Upper lobe of left lung (tissue), 4 donors: ENCODE measurements around the gene CD164L2.

ENCODE experiments used
- EP300 ChIP-seq, 4 donors: sonication (generic); formaldehyde crosslinking; IDR thresholded peaks; one replicate each; pipeline ENCODE4 v1.5.1; 2017; ENCODE audit warnings: antibody characterized with exemption in 4 of 4, control low read depth in 2 of 4
- POLR2A ChIP-seq, 4 donors: fragments of 450-650 bp; IDR thresholded peaks; one replicate each; pipeline ENCODE4 v1.5.1; 2016 to 2017; ENCODE audit warnings: antibody characterized with exemption in 4 of 4, mild to moderate bottlenecking in 2 of 4
- POLR2AphosphoS5 ChIP-seq, 2 donors: sonication (generic); formaldehyde crosslinking; IDR thresholded peaks; one replicate each; pipeline ENCODE4 v1.5.1; 2017; ENCODE audit warnings: antibody characterized with exemption in 2 of 2
- TF ChIP-seq, protein P1 (sequence below), 6 experiments: fragments of 450-650 bp in 4 of 6; fragments of 200-600 bp in 2 of 6; sonication (generic) in 2 of 6; IDR thresholded peaks; one replicate each; pipeline ENCODE4 v1.5.1; 2016 to 2019; ENCODE audit warnings: antibody characterized with exemption in 6 of 6

DNA sequence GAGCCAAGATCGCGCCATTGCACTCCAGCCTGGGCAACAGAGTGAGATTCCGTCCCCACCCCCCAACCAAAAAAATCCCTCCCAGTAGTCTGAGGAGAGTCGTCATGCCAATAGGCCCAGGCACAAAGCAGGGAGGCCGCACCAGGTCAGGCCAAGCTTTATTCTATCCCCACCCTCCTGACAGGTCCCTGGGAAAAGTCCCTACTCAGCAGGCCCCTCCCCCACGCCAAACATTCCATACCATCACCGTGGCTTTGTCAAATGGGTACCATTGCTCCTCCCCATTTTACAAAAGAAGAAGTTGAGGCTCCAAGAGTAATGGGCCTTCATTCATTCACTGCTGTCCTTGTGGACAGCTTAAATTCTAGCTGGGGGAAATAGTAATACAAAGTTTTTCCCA lies 14.6 kb upstream of the CD164L2 start:
- TF ChIP-seq, protein P1, sequence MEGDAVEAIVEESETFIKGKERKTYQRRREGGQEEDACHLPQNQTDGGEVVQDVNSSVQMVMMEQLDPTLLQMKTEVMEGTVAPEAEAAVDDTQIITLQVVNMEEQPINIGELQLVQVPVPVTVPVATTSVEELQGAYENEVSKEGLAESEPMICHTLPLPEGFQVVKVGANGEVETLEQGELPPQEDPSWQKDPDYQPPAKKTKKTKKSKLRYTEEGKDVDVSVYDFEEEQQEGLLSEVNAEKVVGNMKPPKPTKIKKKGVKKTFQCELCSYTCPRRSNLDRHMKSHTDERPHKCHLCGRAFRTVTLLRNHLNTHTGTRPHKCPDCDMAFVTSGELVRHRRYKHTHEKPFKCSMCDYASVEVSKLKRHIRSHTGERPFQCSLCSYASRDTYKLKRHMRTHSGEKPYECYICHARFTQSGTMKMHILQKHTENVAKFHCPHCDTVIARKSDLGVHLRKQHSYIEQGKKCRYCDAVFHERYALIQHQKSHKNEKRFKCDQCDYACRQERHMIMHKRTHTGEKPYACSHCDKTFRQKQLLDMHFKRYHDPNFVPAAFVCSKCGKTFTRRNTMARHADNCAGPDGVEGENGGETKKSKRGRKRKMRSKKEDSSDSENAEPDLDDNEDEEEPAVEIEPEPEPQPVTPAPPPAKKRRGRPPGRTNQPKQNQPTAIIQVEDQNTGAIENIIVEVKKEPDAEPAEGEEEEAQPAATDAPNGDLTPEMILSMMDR (IDR thresholded peaks at IDR 0.05) = no peak
- TF ChIP-seq POLR2AphosphoS5 (IDR thresholded peaks at IDR 0.05) = no peak
- no peak for TF ChIP-seq POLR2A (IDR thresholded peaks at IDR 0.05)
- TF ChIP-seq EP300 (IDR thresholded peaks at IDR 0.05) = no peak
